Adrenal gland (tissue), 12 donors: ENCODE measurements around the gene SLC46A3. TPM values are rescaled to one million over a fixed set of nuclear protein-coding genes. Genes with fewer than 3 reads are reported as not detected.
"Not testable (repeated sequence)": the region's sequence is repeated elsewhere in the genome, so short reads cannot be mapped to it uniquely, and the experiment has no call there.

Experiments used
- DNase-seq, 7 donors: peaks; one replicate each; pipeline ENCODE4 v3.0.0-alpha.2; 2019 to 2020
- H3K27ac ChIP-seq, 5 donors: fragments of 200-600 bp; sonication (generic) in 4 of 5; 1 replicate in 3 of 5; 2 replicates in 2 of 5; pipeline versions ENCODE4 v1.5.1 to v1.8.0; 2016 to 2020; ENCODE audit warnings: mild to moderate bottlenecking in 1 of 5
- H3K27me3 ChIP-seq: fragments of 200-600 bp; 2 replicates; pipeline ENCODE4 v1.8.0; 2021
- H3K36me3 ChIP-seq, 2 donors: fragments of 200-600 bp; replicated peaks in 1 of 2; 1 replicate in 1 of 2; 2 replicates in 1 of 2; pipeline versions ENCODE4 v1.5.1 to v1.8.0; 2018 to 2022
- H3K4me1 ChIP-seq, 2 donors: fragments of 200-600 bp; replicated peaks in 1 of 2; 1 replicate in 1 of 2; 2 replicates in 1 of 2; pipeline versions ENCODE4 v1.5.1 to v1.8.0; 2018 to 2021
- H3K4me3 ChIP-seq, 4 donors: fragments of 200-600 bp; sonication (generic) in 3 of 4; one replicate each; pipeline ENCODE4 v1.5.1; 2016 to 2018
- H3K9me3 ChIP-seq, 3 donors: fragments of 200-600 bp; sonication (generic) in 1 of 3; replicated peaks in 1 of 3; 1 replicate in 2 of 3; 2 replicates in 1 of 3; pipeline versions ENCODE4 v1.5.1 to v1.8.0; 2016 to 2021
- CTCF ChIP-seq, 6 experiments: fragments of 450-650 bp in 4 of 6; fragments of 200-600 bp in 2 of 6; sonication (generic) in 1 of 6; IDR thresholded peaks; 1 replicate in 5 of 6; 2 replicates in 1 of 6; pipeline versions ENCODE4 v1.5.1 to v1.8.0; 2016 to 2021; ENCODE audit warnings: antibody characterized with exemption in 6 of 6, mild to moderate bottlenecking in 2 of 6, moderate library complexity in 1 of 6
- POLR2A ChIP-seq, 2 donors: fragments of 450-650 bp; IDR thresholded peaks; one replicate each; pipeline ENCODE4 v1.6.1; 2017; ENCODE audit warnings: antibody characterized with exemption in 2 of 2, mild to moderate bottlenecking in 2 of 2, moderate library complexity in 1 of 2
- WGBS, 4 donors: extraction: QIAGEN DNeasy Blood & Tissue Kit in 2 of 4; methylation state at CpG; one replicate each; pipeline versions ENCODE4 v1.1.5 to v1.1.7; 2013 to 2017; 5-methylcytosine and 5-hydroxymethylcytosine counted together
- intact Hi-C, 2 donors: fragments of 100-400 bp; cut with DNase I; formaldehyde crosslinking; loops; one replicate each; pipeline versions ENCODE4 v1.14.1 to v1.15.0; 2022 to 2023
- polyA plus RNA-seq, 3 donors: library from polyadenylated mRNA; stranded (reverse); fragments of 200-250 nt in 2 of 3; fragments of 350-450 nt in 1 of 3; fragmentation: Illumina TruSeq in 1 of 3; extraction: RNeasy Lipid Tissue Mini Kit (QIAGEN cat#74804) in 1 of 3; gene quantifications; one replicate each; pipeline ENCODE4 v1.2.3, GENCODE V29; 2013 to 2014
- total RNA-seq, 9 donors: library from RNA; depleted of rRNA in 4 of 9; stranded (reverse); fragments of >200 nt in 4 of 9; fragments of 120-200 nt in 1 of 9; fragmentation: NEBNext Ultra II Directional in 1 of 9; extraction: Animal tissue kit (Norgen Biotek cat#: 25700) in 1 of 9; gene quantifications; one replicate each; pipeline versions ENCODE4 v1.1.0 to v1.2.4, GENCODE V29; 2013 to 2023
- donor health status: healthy with polysubstance abuse.
- donor health status: Bipolar disorder and iron deficiency.
- donor health status: DM: yes; HTN: yes; CAD: no.
- donor health status: DM: no; HTN: no; CAD: no.
- donor health status: DM: no; HTN: no; CAD: no.
- donor health status: DM: yes; HTN: yes; CAD: no.

The SLC46A3 gene
- total and polyA plus RNA-seq, 12 donors, result 10.1 to 87.4 (median 32.6) TPM

- Histone ChIP-seq H3K36me3 (no peaks in the 10 kb centered on the region), H3K4me1 (no peaks in the 10 kb centered on the region), H3K4me3 (no peak overlapping the region), H3K27ac (peak overlapping the region in 2 of 5 donors; percentile 65 to 77), H3K27me3 (no peaks in the 10 kb centered on the region), H3K9me3 (no peaks in the 10 kb centered on the region)
- intact Hi-C loops, result no loop called here
- TF ChIP-seq POLR2A (IDR thresholded peaks at IDR 0.05), result no peak
- TF ChIP-seq CTCF (IDR thresholded peaks at IDR 0.05), result no peak
- peak in 1 of 7 donors; percentile 14 for DNase-seq
- 58 to 74% (median 69%) methylated on average over 6 of the region's 6 CpGs for WGBS, 4 donors
Observed at GRCh38 chr13:28744656-28745055, 25.9 kb upstream of the SLC46A3 start.

- intact Hi-C loops, result no loop called here
- peak overlapping the region in 2 of 5 donors; percentile 65 to 77 for H3K27ac ChIP-seq
Observed at GRCh38 chr13:28744091-28744536, 25.3 kb upstream of the SLC46A3 start.

GRCh38 chr13:28743499-28744083 lies 24.8 kb upstream of the SLC46A3 start:
- Histone ChIP-seq H3K27ac (peak overlapping the region in 2 of 5 donors; percentile 65 to 77), H3K4me3 (no peak overlapping the region), H3K27me3 (no peaks in the 10 kb centered on the region), H3K9me3 (no peaks in the 10 kb centered on the region), H3K4me1 (no peaks in the 10 kb centered on the region), H3K36me3 (no peaks in the 10 kb centered on the region)
- TF ChIP-seq POLR2A (IDR thresholded peaks at IDR 0.05) (no peak), CTCF (IDR thresholded peaks at IDR 0.05) (no peak)
- intact Hi-C loops, result no loop called here
- no peak for DNase-seq
- WGBS, 4 donors, result 80 to 85% (median 83%) methylated on average over 4 of the region's 4 CpGs

More at GRCh38 chr13:28744091-28744536, 25.3 kb upstream of the SLC46A3 start:
- peak in 3 of 7 donors; percentile 22 to 40 (median 28) for DNase-seq
- no peak for TF ChIP-seq CTCF (IDR thresholded peaks at IDR 0.05)
- no peak for TF ChIP-seq POLR2A (IDR thresholded peaks at IDR 0.05)
- Histone ChIP-seq H3K4me3 (no peak overlapping the region), H3K36me3 (no peaks in the 10 kb centered on the region), H3K4me1 (no peaks in the 10 kb centered on the region), H3K9me3 (no peaks in the 10 kb centered on the region), H3K27me3 (no peaks in the 10 kb centered on the region)
- WGBS, 4 donors, result 60 to 77% (median 64%) methylated on average over 6 of the region's 6 CpGs

- H3K27me3 ChIP-seq, result no peaks in the 10 kb centered on the region
- intact Hi-C loops, result no loop called here
- H3K36me3 ChIP-seq, result no peaks in the 10 kb centered on the region
- peak overlapping the region in 2 of 5 donors; percentile 54 to 82 for H3K27ac ChIP-seq
- no peaks in the 10 kb centered on the region for H3K9me3 ChIP-seq
- TF ChIP-seq POLR2A (IDR thresholded peaks at IDR 0.05) (no peak), CTCF (IDR thresholded peaks at IDR 0.05) (no peak)
- H3K4me1 ChIP-seq, result no peaks in the 10 kb centered on the region
- 68 to 77% (median 71%) methylated on average over 3 of the region's 3 CpGs for WGBS, 4 donors
- no peak overlapping the region for H3K4me3 ChIP-seq
- no peak for DNase-seq
Observed at GRCh38 chr13:28743020-28743419, 24.2 kb upstream of the SLC46A3 start.

GRCh38 chr13:28742445-28742844 lies 23.7 kb upstream of the SLC46A3 start:
- H3K36me3 ChIP-seq, H3K9me3 ChIP-seq, DNase-seq, H3K27me3 ChIP-seq, H3K4me3 ChIP-seq, H3K4me1 ChIP-seq, intact Hi-C loops: not testable (repeated sequence)
- H3K27ac ChIP-seq, result peak overlapping the region in 2 of 5 donors; percentile 54 to 82
- 68 to 89% (median 84%) methylated on average over 11 of the region's 11 CpGs for WGBS, 4 donors
